Heart left ventricle (tissue), 13 donors: Measurements from ENCODE around the gene NECAP2.

Experiments used
- CTCF ChIP-seq, 12 donors: fragments of 200-600 bp; sonication (generic) in 4 of 12; IDR thresholded peaks; one replicate each; pipeline versions ENCODE4 v1.5.0 to v1.8.0; 2018 to 2022; ENCODE audit warnings: antibody characterized with exemption in 12 of 12, mild to moderate bottlenecking in 5 of 12
- POLR2A ChIP-seq, 2 donors: fragments of 450-650 bp; IDR thresholded peaks; one replicate each; pipeline ENCODE4 v1.6.1; 2017; ENCODE audit warnings: antibody characterized with exemption in 2 of 2, mild to moderate bottlenecking in 2 of 2, moderate library complexity in 2 of 2
- donor health status: ischemic (EF 13 %, LVEDD 7.1; RV severe dilation, severe dysfunction).
- donor health status: DM: no; HTN: yes; CAD: no.
- donor health status: DM: no; HTN: no; CAD: no.
- donor health status: ischemic (EF 25% LVEDD 6.9; RV normal size, moderate dysfunction).
- donor health status: ischemic (EF 25% LVEDD 5.7; RV mildly dilated, moderate dysfunction).
- donor health status: ischemic (EF 35%, LVEDD 5.7; RV mildly dilated, moderate dysfunction).
- donor health status: nonischemic (EF 11% LVEDD 7.7; RV severe dilation, severe dysfunction).
- donor health status: DM: yes; HTN: yes; CAD: no.
- donor health status: PGD.
- donor health status: ischemic (EF 29% LVEDD 5.4; RV normal size, mild dysfunction).
- donor health status: nonischemic (EF 23%, LVEDD 6.1; RV moderate dilation, normal function).

- TF ChIP-seq CTCF (IDR thresholded peaks at IDR 0.05) (no peak), POLR2A (IDR thresholded peaks at IDR 0.05) (no peak)
Measured at GRCh38 chr1:16451841-16452528, 11.5 kb downstream of the NECAP2 start.
